Stimulated activated CD4-positive, alpha-beta T cell treated with anti-CD3 and anti-CD28 coated beads, Interleukin-12 subunit alpha, Interleukin-12 subunit beta, amount 100 ng/mL, for 48 hours (primary cell): ENCODE data around the gene KLHL6.

Experiments used
- DNase-seq, 3 donors: peaks; one replicate each; pipeline ENCODE4 v3.0.0-alpha.2; 2020; ENCODE audit warnings: low read depth in 2 of 3, low spot score in 1 of 3

The KLHL6 gene, protein sequence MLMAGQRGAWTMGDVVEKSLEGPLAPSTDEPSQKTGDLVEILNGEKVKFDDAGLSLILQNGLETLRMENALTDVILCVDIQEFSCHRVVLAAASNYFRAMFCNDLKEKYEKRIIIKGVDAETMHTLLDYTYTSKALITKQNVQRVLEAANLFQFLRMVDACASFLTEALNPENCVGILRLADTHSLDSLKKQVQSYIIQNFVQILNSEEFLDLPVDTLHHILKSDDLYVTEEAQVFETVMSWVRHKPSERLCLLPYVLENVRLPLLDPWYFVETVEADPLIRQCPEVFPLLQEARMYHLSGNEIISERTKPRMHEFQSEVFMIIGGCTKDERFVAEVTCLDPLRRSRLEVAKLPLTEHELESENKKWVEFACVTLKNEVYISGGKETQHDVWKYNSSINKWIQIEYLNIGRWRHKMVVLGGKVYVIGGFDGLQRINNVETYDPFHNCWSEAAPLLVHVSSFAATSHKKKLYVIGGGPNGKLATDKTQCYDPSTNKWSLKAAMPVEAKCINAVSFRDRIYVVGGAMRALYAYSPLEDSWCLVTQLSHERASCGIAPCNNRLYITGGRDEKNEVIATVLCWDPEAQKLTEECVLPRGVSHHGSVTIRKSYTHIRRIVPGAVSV

DNA sequence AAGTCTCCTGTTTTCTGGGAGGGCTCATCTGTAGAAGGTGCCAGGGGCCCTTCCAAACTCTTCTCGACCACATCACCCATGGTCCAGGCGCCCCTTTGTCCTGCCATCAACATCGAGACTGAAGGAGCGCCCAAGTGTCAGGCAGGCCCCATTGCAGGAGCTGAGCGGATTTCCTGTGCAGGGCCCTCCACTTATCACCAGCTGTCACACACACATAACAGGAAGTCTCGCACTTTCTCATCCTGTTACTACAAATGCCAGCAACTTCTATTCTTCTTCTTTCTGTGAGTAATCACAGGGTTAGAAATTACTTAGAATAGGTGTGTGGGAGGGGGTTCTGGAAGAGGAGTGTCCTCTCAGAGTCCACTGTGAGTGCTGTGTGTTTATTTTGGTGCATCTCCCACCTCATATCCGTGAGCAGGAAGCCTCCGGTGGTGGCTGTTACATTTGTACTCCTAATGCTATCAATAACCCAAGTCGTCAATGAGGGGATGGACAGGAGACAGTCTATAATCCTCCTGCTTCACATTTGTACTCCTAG is at the start of gene KLHL6:
Gene KLHL6, minus strand, starts transcription at position 166 of the 541 bp plus-strand sequence. Its CDS starts 53 bp downstream, at position 113.
- peak; percentile 63 to 68 (median 66) for DNase-seq

- no peak for DNase-seq
These were observed 42.5 kb upstream of the KLHL6 start for GRCh38 chr3:183597959-183598358.

GRCh38 chr3:183594636-183595035 is 39.1 kb upstream of the KLHL6 start:
- no peak for DNase-seq

- no peak for DNase-seq
These were observed 37.3 kb upstream of the KLHL6 start for GRCh38 chr3:183592821-183593220.

GRCh38 chr3:183591881-183592521 is 36.5 kb upstream of the KLHL6 start:
- DNase-seq, result peak in 1 of 3 donors; percentile 24

DNA sequence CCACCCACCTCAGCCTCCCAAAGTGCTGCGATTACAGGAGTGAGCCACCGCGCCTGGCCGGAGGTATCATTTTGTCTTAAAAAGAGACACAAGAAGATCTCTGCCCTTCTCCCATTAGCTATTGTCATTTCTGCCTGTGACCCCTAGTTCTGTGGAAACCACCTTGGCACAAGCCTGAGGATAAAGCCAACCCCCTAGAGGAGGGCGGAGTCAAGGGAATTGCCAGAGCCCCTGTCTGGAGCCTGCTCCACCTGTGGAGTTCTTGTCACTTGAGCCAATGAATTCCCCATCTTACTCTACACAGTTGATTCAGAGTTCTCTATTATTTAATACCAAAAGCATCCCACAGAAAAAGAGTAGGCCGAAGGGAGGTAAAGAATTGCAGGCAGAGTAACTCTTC is 34.9 kb upstream of the KLHL6 start:
- DNase-seq, result no peak

DNA sequence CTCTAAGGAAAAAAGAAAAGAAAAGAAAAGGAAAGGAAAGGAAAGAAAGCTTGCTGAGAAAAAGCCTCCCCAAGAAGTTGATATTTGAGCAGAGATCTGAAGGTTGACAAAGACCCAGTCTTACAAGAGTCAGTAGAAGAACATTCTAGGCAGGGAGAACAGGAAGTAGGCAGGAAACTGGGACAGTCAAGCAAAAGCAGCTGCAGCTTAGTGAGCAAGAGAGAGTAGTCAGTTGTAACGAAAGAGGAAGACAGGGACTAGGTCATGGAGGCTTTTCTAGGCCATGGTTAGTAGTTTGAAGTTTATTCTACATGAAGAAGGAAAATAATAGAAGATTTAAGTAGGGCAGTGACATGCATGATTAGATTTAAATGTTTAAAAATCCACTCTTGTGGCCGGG is 31.8 kb upstream of the KLHL6 start:
- no peak for DNase-seq

DNA sequence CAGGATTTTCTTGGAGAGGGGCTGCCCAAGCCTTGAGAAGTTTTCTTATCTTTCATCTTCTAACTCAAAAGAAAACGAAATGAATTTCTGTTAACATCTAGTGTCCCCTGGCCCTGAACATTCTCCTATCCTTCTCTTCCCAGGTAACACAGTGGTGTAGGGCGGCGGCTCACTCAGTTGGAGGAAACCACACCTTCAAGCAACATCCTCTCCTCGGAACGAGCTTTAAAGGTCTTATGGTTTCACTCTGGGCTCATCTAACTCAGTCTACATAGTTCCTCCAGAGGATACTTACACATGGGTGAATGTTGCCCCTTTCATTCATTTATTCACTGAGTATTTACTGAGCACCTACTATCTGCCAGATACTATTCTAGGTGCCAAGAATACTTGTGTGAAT is 31.0 kb upstream of the KLHL6 start:
- DNase-seq, result no peak

DNA sequence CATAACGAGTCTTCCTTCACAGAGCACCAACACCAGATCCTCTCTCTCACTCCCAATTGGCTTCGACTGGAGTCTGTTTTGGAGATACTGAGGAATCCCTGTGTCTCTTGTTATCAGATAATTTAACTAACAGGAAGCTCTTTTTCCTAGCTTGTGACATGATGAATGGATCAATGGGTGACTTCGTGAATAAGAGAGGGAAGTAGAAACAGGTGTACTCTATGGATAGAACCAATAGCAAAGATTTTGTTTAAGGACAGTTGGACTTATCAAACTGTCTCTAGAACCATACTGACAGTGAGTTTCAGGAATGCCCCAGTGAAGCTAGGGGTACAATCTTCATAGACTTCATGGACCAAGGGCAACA is 29.4 kb upstream of the KLHL6 start:
- DNase-seq, result no peak

DNA sequence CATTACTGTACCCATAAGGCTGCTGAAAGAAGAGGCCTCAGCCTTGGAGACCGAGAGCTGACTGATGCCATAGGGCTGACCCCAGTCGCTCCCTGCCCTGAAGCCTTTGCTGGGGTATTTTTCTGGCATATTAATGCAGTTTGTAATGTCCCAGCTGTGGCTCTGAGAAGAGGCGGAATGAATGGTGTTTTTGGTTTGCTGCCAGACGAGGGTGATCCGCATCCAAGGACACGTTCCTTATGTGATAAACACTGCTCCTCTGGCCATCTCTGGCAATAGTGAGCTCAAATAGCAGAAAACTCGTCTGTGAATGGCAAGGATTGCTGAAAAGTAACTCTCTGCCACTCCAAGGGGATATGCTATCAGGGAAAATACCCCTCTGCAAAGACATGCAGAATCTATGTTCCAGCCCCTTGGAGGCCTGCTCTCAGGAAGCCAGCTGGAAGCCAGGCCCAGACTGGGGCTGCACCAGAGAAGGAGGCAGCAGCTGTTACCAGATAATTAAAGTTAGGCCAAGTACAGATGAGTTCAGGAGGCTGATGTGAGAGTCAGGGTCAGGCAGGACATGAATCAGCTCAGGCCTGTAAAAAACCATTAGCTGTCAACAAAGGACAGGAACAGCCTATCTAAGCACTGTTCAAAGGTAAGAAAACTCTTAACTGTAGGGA is 28.9 kb upstream of the KLHL6 start:
- no peak for DNase-seq

- no peak for DNase-seq
These were observed 28.1 kb upstream of the KLHL6 start for GRCh38 chr3:183583331-183584245.

DNA sequence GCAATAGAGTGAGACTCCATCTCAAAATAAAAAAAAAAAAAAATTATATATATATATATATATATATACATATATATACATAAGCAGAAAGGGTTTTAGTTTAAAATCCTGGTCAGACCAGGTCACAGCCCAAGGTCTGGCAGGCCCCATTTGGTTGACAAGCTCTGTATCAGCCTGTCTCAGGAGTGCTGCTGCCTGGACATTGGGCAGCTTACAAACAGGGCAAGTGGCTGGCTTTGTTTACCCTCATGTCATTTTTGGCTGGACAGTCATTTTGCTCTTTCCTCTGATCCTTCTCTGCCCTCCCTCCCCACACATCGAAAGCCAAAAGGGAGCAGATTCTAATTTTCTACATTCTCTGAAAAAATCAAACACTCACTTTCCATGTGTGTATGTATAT is 26.7 kb upstream of the KLHL6 start:
- no peak for DNase-seq

DNA sequence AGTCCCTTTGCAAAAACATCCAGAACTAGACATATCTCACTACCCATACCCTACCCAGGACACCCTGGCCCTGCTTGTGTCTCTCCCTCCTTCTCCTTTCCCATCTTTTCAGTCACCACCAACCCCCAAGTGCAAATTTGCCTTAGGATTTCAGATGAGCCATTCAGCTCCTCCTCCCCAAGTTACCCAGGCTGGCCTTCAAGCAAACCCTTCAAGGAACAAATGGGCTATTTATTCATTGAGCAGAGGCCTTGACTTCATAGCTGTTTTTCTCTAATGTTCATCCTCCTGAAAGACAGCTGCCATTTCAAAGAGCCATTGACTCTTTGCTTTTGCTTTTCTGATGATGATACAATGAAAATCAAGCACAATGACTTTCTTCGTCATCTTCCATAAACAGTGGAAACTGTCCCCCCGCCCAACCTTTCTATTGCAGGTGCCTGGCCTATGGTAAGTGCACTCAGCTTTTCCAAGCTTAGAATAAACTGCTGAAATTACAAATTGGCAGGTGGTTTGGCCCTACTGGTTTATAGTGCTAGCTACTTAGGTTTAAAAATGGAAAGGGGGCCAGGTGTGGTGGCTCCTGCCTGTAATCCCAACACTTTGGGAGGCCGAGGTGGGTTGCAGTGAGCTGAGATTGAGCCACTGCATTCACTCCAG is 26.1 kb upstream of the KLHL6 start:
- no peak for DNase-seq

DNA sequence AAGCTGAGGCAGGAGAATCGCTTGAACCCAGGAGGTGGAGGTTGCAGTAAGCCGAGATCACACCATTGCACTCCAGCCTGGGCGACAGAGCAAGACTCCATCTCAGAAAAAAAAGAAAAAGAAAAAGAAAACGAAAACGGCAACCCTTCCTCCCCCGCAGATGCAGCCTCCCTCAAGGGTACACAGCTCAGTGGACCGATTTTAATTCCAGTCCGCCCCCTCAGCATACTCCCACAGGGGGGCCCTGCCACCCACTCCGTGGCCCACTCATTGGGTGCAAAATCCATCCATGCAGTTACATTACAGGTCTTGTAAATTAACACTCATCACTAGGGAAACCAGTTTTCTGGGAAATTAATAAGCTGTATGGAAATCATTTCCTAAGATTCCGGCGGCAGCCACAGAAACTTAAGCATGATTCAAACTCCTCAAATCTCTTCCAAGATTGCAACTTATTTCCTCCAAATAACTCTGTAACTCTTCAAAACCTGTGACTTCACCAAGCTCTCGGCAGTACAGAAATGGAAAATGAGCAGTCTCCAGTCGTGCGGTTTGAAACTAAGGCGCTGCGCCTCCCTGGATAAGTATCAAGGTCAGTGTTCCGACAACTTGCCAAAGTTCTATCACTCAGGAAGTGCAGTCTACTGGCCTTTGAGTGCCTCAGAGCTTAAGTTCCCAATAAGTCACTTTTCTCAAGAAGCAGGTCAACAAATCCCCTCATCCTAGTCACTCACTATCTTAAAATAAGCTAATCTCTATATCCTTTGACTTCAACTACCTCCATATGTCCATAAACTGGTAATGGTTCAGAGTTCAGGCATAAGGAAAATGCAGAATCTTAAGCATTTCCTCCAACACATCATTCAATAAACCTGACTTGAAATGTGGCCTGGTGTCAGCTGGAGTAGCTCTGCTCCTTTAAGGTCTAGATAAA is 24.7 kb upstream of the KLHL6 start:
- DNase-seq, result no peak

DNA sequence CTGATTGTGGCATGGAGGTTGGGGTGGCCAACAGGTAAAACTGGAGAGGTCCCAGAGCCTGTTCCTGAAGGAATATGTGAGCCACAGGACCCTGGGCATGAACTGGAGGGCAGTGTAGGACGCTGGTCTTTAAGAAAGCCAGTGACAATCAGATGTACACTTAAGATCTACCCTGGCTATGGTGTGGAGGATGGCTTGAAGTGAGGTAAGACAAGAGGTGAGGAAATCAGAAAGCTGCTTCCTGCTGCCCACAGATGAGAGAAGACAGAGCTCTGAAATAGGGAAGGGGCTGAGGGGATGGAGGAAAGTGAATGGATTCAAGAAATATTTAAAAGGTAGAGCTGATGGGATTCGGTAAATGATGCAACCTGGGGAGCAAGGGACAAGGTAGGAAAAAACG is 22.7 kb upstream of the KLHL6 start:
- DNase-seq, result no peak

DNA sequence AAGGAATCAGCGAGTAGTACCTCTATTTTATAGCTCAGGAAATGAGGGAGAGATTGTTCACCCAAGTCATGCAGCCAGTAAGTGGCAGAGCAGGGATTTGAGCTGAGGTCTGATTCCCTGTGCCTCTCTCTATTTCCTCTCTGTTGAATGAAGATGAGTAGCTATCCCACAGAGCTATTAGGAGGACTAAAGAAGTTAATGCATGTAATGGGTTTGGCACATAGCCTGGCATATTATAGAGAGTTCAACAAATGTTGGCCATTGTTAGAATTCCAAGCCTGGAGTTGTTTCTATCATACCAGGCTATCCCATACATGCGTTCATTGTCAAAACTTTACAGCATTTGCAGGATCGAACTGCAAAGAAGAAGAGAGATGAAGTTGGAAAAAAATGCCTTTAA is 21.8 kb upstream of the KLHL6 start:
- no peak for DNase-seq

DNA sequence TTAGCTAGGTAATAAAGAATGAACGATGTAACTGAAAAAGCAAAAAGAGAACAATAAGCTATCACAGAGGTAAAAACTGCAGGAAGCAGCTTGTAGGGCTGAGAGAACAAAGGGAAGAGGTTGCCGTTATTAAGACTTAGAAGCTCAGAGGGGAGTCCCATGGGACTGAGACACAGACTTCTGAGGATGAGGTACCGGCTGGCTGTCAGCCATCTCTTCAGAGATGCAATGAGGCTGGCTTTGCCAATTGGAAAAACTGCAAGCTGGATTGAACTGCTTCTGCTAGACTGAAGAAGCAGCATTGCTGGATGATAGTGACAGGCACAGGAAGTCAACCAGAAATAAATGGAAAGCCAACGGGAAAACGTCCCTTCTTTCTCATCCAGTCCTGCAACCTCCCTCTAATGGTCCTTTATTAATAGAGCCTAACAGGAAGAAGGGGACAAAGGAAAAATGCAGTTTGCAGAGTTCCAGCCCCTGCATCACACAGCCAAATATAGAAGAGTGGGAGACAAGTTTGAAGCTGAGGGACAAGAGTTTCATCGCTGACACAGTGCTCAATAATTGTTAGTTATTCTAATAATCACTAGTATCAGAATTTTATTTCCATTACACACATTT is 21.1 kb upstream of the KLHL6 start:
- no peak for DNase-seq

GRCh38 chr3:183572935-183573334 is 17.4 kb upstream of the KLHL6 start:
- no peak for DNase-seq
